H1 (cell line): ENCODE measurements around the gene PPP1R12C. TPM values are rescaled to one million over a fixed set of nuclear protein-coding genes. Genes with fewer than 3 reads are reported as not detected.
A peak's percentile ranks its signal among the peaks of the same experiment; 100 is the strongest.

ENCODE experiments used
- CHD7 ChIP-seq: fragments of 300-600 bp; sonication (generic); IDR thresholded peaks from 2 replicates; pipeline ENCODE4 v1.7.1; 2012; ENCODE audit warnings: low read length, moderate library complexity, mild to moderate bottlenecking, inconsistent platforms; ENCODE audit not compliant: insufficient replicate concordance
- KDM1A ChIP-seq: fragments of 200-600, 300-600 bp; sonication (generic); IDR thresholded peaks from 2 replicates; pipeline ENCODE4 v1.7.1; 2016; ENCODE audit warnings: mild to moderate bottlenecking, low read length, borderline replicate concordance
- polyA plus RNA-seq, 7 experiments: library from polyadenylated mRNA; depleted of rRNA in 3 of 7; stranded (reverse) in 5 of 7; unstranded in 2 of 7; fragments of >200 nt in 5 of 7; fragments of 200-250 nt in 2 of 7; gene quantifications; 1 replicate in 5 of 7; 2 replicates in 1 of 7; 4 replicates in 1 of 7; pipeline versions ENCODE4 v1.2.1 to v1.2.3, GENCODE V29; 2011 to 2013; ENCODE audit warnings: missing spikeins in 2 of 7, mixed read lengths in 2 of 7
- total RNA-seq: library from RNA; stranded (reverse); fragmentation: NEBNext Ultra II Directional; extraction: Animal tissue kit (Norgen Biotek cat#: 25700); gene quantifications from 2 replicates; pipeline ENCODE4 v1.2.1, GENCODE V29; 2021

Gene PPP1R12C
- total and polyA plus RNA-seq, 2 of the 8 experiments (the other 6 are each of a cell fraction or from before 2014, with no cell fraction given), result 31.7 to 71.5 TPM

GRCh38 chr19:55133639-55134444, 16.4 kb upstream of the PPP1R12C start (continued):
- TF ChIP-seq CHD7, result no peak
- TF ChIP-seq KDM1A, result peak; percentile 50; the same call in 1 of the 2 replicates
- TF ChIP-seq, all 59 proteins: peak for 1
